Frontal cortex (tissue), 4 donors: Measurements from ENCODE around the gene TYW1. TPM values are rescaled to one million over a fixed set of nuclear protein-coding genes. Genes with fewer than 3 reads are reported as not detected.
"Not testable (repeated sequence)": the region's sequence is repeated elsewhere in the genome, so short reads cannot be mapped to it uniquely, and the experiment has no call there.

Experiments
- DNase-seq, 2 donors: peaks; one replicate each; pipeline ENCODE4 v3.0.0; 2012; ENCODE audit warnings: low spot score in 2 of 2
- FAIRE-seq: peaks from 2 replicates; lab custom pipeline; 2012; peaks lifted over from hg19 to GRCh38; lab: Jason Lieb, UNC
- total RNA-seq: library from RNA; depleted of rRNA; stranded (reverse); fragments of >200 nt; gene quantifications from one replicate; pipeline ENCODE4 v1.2.3, GENCODE V29; 2014
- donor health status: control.
- donor health status: control.
- donor health status: control.

Gene TYW1
- total RNA-seq, 1 donor from 2014 or later: 14.3 TPM

DNA sequence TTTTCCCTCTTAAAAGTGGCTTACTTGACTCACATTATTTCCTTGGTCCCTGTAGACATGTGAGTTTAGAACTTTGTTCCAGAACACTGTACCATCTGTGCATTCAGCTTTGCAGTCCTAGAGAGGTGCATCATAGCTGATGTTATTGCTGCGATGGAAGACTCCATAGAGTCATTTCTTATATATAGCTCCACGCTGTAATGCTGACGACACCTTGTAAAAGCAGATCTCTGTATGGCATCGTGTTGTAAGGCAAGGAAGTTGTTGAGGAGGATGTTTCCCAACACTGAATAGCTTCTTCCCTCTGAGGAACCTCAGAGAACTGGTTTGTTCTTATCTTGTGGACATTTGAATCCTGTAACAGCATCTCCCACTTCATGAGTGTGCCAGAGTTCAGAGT is 109.6 kb downstream of the TYW1 start:
- not testable (repeated sequence) for FAIRE-seq, DNase-seq

- DNase-seq, FAIRE-seq: not testable (repeated sequence)
Observed at GRCh38 chr7:67111342-67111741, 114.7 kb downstream of the TYW1 start.

- FAIRE-seq, DNase-seq: not testable (repeated sequence)
Observed at GRCh38 chr7:67114483-67115246, 118.0 kb downstream of the TYW1 start.

DNA sequence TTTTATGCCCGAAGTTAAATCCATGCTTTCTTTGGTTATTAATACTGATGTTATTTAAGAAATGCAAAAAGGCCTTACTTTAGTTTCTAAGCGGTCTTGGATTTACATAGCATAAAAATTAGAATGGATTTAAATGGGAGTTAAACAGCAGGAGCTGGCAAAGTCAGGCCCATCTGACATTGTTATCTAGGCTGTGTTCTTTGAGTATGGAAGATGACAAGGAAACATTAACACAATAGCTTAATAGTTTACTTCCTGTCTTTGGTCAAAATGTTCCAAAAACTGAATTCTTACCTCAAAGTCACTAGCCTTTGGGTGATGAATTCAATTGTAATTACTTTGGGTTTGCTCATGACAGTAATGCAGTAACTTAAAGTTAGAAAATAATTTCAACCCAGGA is 123.9 kb downstream of the TYW1 start:
- DNase-seq, FAIRE-seq: not testable (repeated sequence)

GRCh38 chr7:67128257-67128656 is 131.6 kb downstream of the TYW1 start:
- DNase-seq, FAIRE-seq: not testable (repeated sequence)

- DNase-seq, FAIRE-seq: not testable (repeated sequence)
Observed at GRCh38 chr7:67130766-67131165, 134.1 kb downstream of the TYW1 start.

GRCh38 chr7:67134912-67135311 is 138.3 kb downstream of the TYW1 start:
- not testable (repeated sequence) for DNase-seq

GRCh38 chr7:67135617-67136486 is 139.2 kb downstream of the TYW1 start:
- FAIRE-seq, DNase-seq: not testable (repeated sequence)

More at GRCh38 chr7:67134912-67135311, 138.3 kb downstream of the TYW1 start:
- FAIRE-seq: not testable (repeated sequence)

- DNase-seq, FAIRE-seq: not testable (repeated sequence)
Observed at GRCh38 chr7:67137489-67137888, 140.9 kb downstream of the TYW1 start.

GRCh38 chr7:67139876-67140275 is 143.2 kb downstream of the TYW1 start:
- not testable (repeated sequence) for FAIRE-seq, DNase-seq

DNA sequence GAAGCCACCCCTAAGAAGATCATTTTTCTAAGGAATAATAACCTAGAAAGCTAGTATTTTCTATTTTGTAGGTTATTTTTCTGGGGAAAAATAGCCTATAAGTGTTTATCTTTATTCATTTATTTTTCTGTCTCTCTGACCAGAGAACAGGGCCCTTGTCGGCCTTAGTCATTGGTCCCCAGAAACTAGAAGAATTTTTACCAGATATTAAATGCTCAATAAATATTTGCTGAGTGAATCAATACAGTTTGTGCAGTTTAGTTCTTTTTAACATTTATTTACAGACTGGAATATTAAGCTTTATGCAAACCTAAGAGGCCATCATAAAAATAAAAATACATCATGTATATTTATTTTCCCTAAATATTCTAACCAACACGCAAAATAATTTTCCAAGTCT is 144.4 kb downstream of the TYW1 start:
- not testable (repeated sequence) for FAIRE-seq, DNase-seq

- not testable (repeated sequence) for DNase-seq, FAIRE-seq
Observed at GRCh38 chr7:67143091-67143786, 146.6 kb downstream of the TYW1 start.

DNA sequence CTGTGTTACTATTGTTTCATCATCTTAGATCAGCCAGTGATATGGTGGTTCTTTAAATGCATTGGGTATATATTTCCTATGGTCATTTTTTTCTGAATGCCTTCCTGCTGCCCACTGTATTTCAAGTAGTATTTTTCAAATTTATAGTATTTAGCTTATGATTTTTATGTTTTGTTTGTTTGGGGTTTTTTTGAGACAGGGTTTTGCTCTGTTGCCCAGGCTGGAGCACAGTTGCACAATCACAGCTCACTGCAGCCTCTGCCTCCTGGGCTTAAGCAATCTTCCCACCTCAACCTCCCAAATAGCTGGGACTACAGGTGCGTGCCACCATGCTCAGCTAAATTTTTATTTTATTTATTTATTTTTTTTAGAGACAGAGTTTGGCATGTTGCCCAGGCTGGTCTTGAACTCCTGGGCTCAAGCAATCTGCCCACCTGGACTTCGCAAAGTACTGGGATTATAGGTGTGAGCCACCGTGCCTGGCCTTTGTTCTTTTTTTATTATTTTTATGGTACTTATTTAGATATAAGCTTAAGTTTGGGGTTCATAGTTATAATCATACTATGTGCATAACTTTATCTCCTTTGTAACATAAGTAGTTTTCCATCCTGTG is 149.1 kb downstream of the TYW1 start:
- FAIRE-seq, DNase-seq: not testable (repeated sequence)

GRCh38 chr7:67149131-67149530 is 152.5 kb downstream of the TYW1 start:
- FAIRE-seq: not testable (repeated sequence)

GRCh38 chr7:67154374-67154773 is 157.7 kb downstream of the TYW1 start:
- not testable (repeated sequence) for FAIRE-seq, DNase-seq

More at GRCh38 chr7:67149131-67149530, 152.5 kb downstream of the TYW1 start:
- DNase-seq: not testable (repeated sequence)

DNA sequence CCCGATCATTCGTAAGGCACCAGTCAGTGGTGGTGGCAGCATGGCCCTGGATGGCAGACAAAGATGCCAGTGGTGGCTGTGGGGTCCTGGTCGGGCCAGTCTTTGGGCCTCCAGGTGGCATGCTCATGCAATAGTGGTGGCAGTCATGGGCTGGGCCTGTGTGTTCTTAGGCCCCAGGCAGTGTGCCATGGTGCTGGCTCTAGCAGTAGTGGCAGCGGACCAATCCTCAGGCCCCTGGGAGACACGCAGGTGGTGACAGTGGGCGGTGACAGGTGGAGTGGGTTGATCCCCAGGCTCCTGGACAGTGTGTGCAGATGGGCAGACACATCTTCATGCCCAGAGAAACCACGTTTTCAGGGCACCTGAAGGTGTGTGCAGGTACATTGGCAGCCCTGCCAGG is 159.4 kb downstream of the TYW1 start:
- FAIRE-seq, DNase-seq: not testable (repeated sequence)

DNA sequence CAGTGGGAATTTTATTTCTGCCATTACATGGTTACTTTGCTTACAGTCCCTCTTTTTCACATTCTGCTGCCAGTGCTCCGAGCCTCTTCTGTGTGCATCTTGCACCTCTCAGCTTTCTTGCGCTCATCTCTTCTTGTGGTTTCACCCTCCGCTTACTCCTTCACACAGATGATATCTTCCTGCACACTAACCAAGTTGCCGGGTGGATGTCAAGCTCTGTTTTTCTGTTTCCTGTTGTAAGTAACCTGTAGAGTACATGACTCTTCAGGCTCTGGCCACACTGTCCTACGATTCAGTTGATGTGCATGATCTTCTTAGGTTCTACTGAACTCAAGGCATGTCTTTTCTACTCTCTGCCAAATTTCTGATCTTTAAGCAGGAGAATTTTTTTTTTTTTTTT is 166.7 kb downstream of the TYW1 start:
- FAIRE-seq, DNase-seq: not testable (repeated sequence)

GRCh38 chr7:67171151-67171550 is 174.5 kb downstream of the TYW1 start:
- not testable (repeated sequence) for DNase-seq, FAIRE-seq

GRCh38 chr7:67176730-67177129 is 180.1 kb downstream of the TYW1 start:
- FAIRE-seq, DNase-seq: not testable (repeated sequence)
